NCI-H187 treated with DMSO at 0.1 percent for 48 hours (cell line): ENCODE measurements around the gene ATRAID.

Source experiments
- DNase-seq: peaks from one replicate; lab custom pipeline; 2025; lab: John Stamatoyannopoulos, UW

ATRAID gene

GRCh38 chr2:27250652-27251379 is 39.0 kb downstream of the ATRAID start:
- no peak for DNase-seq

GRCh38 chr2:27251766-27252165 is 39.9 kb downstream of the ATRAID start:
- DNase-seq: no peak

- DNase-seq: no peak
These were observed 43.3 kb downstream of the ATRAID start for GRCh38 chr2:27255187-27255586.

GRCh38 chr2:27255660-27256059 is 43.8 kb downstream of the ATRAID start:
- no peak for DNase-seq

- DNase-seq: no peak
These were observed 45.1 kb downstream of the ATRAID start for GRCh38 chr2:27256855-27257454.

- no peak for DNase-seq
These were observed 46.2 kb downstream of the ATRAID start for GRCh38 chr2:27258051-27258450.

GRCh38 chr2:27261241-27261925 is 49.5 kb downstream of the ATRAID start:
- DNase-seq: no peak

- no peak for DNase-seq
These were observed 50.1 kb downstream of the ATRAID start for GRCh38 chr2:27261926-27262298.

- no peak for DNase-seq
These were observed 50.8 kb downstream of the ATRAID start, which contains the start of gene SLC30A3 for GRCh38 chr2:27262379-27263286. TSS of gene SLC30A3 (minus strand) at chr2:27263047. CDS start at chr2:27262906, 141 bp downstream.

GRCh38 chr2:27263287-27264252 is 51.7 kb downstream of the ATRAID start:
- DNase-seq: no peak

GRCh38 chr2:27264253-27264752 is 52.5 kb downstream of the ATRAID start:
- no peak for DNase-seq

GRCh38 chr2:27264753-27265535 is 53.1 kb downstream of the ATRAID start:
- DNase-seq: no peak

- no peak for DNase-seq
These were observed 53.7 kb downstream of the ATRAID start for GRCh38 chr2:27265536-27265870.
